ENCODE data around the gene CDYL2.
A peak's percentile ranks its signal among the peaks of the same experiment; 100 is the strongest.

The CDYL2 gene

GRCh38 chr16:80837533-80838147 is 33.2 kb upstream of the CDYL2 start:
- H3K23ac ChIP-seq (ENCODE audit: low read length) = no peak overlapping the region
- H3K4me2 ChIP-seq (ENCODE audit: low read length) = no peak overlapping the region
- H3K18ac ChIP-seq (ENCODE audit: low read length) = no peak overlapping the region
- DNase-seq = peak; percentile 73 to 77
- peaks cover 2 to 4% of the 10 kb centered on the region in 2 experiments for H3K4me1 ChIP-seq (ENCODE audit: control insufficient read depth in 1 of 2, insufficient read depth in 2 of 2, low read length in 2 of 2)
- peaks cover 1% of the 10 kb centered on the region for H3K9me3 ChIP-seq (ENCODE audit: insufficient read depth, low read depth, low read length)
- H3K14ac ChIP-seq (ENCODE audit: low read length) = no peak overlapping the region
- no peak overlapping the region for H2BK5ac ChIP-seq (ENCODE audit: low read depth, low read length, poor library complexity)
- H3K27ac ChIP-seq (ENCODE audit: low read depth, low read length) = no peak overlapping the region
- H3K4me3 ChIP-seq (ENCODE audit: low read depth, low read length) = no peak overlapping the region
- no peak overlapping the region for H3K4ac ChIP-seq (ENCODE audit: low read depth, low read length)
- H3K79me2 ChIP-seq (ENCODE audit: control insufficient read depth, insufficient read depth, low read length, poor library complexity) = no peaks in the 10 kb centered on the region
- H3K79me1 ChIP-seq (ENCODE audit: low read length) = no peaks in the 10 kb centered on the region
- no peaks in the 10 kb centered on the region for H3K36me3 ChIP-seq (ENCODE audit: control insufficient read depth in 1 of 2, insufficient read depth in 2 of 2, low read length in 2 of 2)
- no peak overlapping the region for H2AFZ ChIP-seq (ENCODE audit: insufficient read depth, low read length, poor library complexity)
- H4K91ac ChIP-seq (ENCODE audit: low read depth, low read length) = no peak overlapping the region
- H3K9ac ChIP-seq (ENCODE audit: low read length) = no peak overlapping the region
- no peak overlapping the region for H4K12ac ChIP-seq (ENCODE audit: low read depth, low read length)
- H4K8ac ChIP-seq (ENCODE audit: low read depth, low read length) = no peak overlapping the region
- no peak overlapping the region for H2AK5ac ChIP-seq (ENCODE audit: low read length)
- WGBS (ENCODE audit: extremely low coverage, insufficient coverage, insufficient read length) = no CpG with 5 or more reads among the region's 9 CpGs
- H2BK12ac ChIP-seq (ENCODE audit: low read length) = no peak overlapping the region
- no peaks in the 10 kb centered on the region for H3K27me3 ChIP-seq (ENCODE audit: insufficient read depth, low read length)
- no peak overlapping the region for H2BK120ac ChIP-seq (ENCODE audit: insufficient read depth, low read length, poor library complexity)

GRCh38 chr16:80836846-80837245 is 32.4 kb upstream of the CDYL2 start:
- no peaks in the 10 kb centered on the region for H3K79me2 ChIP-seq (ENCODE audit: control insufficient read depth, insufficient read depth, low read length, poor library complexity)
- no peaks in the 10 kb centered on the region for H3K27me3 ChIP-seq (ENCODE audit: insufficient read depth, low read length)
- H4K12ac ChIP-seq (ENCODE audit: low read depth, low read length) = no peak overlapping the region
- H2BK5ac ChIP-seq (ENCODE audit: low read depth, low read length, poor library complexity) = no peak overlapping the region
- no peak overlapping the region for H3K23ac ChIP-seq (ENCODE audit: low read length)
- H2BK120ac ChIP-seq (ENCODE audit: insufficient read depth, low read length, poor library complexity) = no peak overlapping the region
- H2BK12ac ChIP-seq (ENCODE audit: low read length) = no peak overlapping the region
- H4K8ac ChIP-seq (ENCODE audit: low read depth, low read length) = no peak overlapping the region
- H3K27ac ChIP-seq (ENCODE audit: low read depth, low read length) = no peak overlapping the region
- H3K9me3 ChIP-seq (ENCODE audit: insufficient read depth, low read depth, low read length) = no peaks in the 10 kb centered on the region
- H3K18ac ChIP-seq (ENCODE audit: low read length) = no peak overlapping the region
- no peak overlapping the region for H2AK5ac ChIP-seq (ENCODE audit: low read length)
- H3K4me3 ChIP-seq (ENCODE audit: low read depth, low read length) = no peak overlapping the region
- no peak overlapping the region for H3K4me2 ChIP-seq (ENCODE audit: low read length)
- no peak overlapping the region for H3K14ac ChIP-seq (ENCODE audit: low read length)
- no peaks in the 10 kb centered on the region for H3K79me1 ChIP-seq (ENCODE audit: low read length)
- no CpG with 5 or more reads among the region's 4 CpGs for WGBS (ENCODE audit: extremely low coverage, insufficient coverage, insufficient read length)
- DNase-seq = peak; percentile 59 to 68
- no peak overlapping the region for H2AFZ ChIP-seq (ENCODE audit: insufficient read depth, low read length, poor library complexity)
- H3K36me3 ChIP-seq (ENCODE audit: control insufficient read depth in 1 of 2, insufficient read depth in 2 of 2, low read length in 2 of 2) = no peaks in the 10 kb centered on the region
- no peak overlapping the region for H4K91ac ChIP-seq (ENCODE audit: low read depth, low read length)
- H3K4me1 ChIP-seq (ENCODE audit: control insufficient read depth in 1 of 2, insufficient read depth in 2 of 2, low read length in 2 of 2) = peaks cover 2 to 4% of the 10 kb centered on the region in 2 experiments
- no peak overlapping the region for H3K9ac ChIP-seq (ENCODE audit: low read length)
- no peak overlapping the region for H3K4ac ChIP-seq (ENCODE audit: low read depth, low read length)

- Histone ChIP-seq H3K9me3 (ENCODE audit: insufficient read depth, low read depth, low read length) (no peaks in the 10 kb centered on the region), H3K4ac (ENCODE audit: low read depth, low read length) (no peak overlapping the region), H4K91ac (ENCODE audit: low read depth, low read length) (no peak overlapping the region), H2AK5ac (ENCODE audit: low read length) (no peak overlapping the region), H4K8ac (ENCODE audit: low read depth, low read length) (no peak overlapping the region), H3K4me3 (ENCODE audit: low read depth, low read length) (no peak overlapping the region), H3K9ac (ENCODE audit: low read length) (no peak overlapping the region), H3K4me2 (ENCODE audit: low read length) (no peak overlapping the region), H3K79me1 (ENCODE audit: low read length) (no peaks in the 10 kb centered on the region), H2BK5ac (ENCODE audit: low read depth, low read length, poor library complexity) (no peak overlapping the region), H2AFZ (ENCODE audit: insufficient read depth, low read length, poor library complexity) (no peak overlapping the region), H2BK120ac (ENCODE audit: insufficient read depth, low read length, poor library complexity) (no peak overlapping the region), H3K23ac (ENCODE audit: low read length) (no peak overlapping the region), H2BK12ac (ENCODE audit: low read length) (no peak overlapping the region), H3K4me1 (ENCODE audit: control insufficient read depth in 1 of 2, insufficient read depth in 2 of 2, low read length in 2 of 2) (peaks cover 2 to 4% of the 10 kb centered on the region in 2 experiments), H3K18ac (ENCODE audit: low read length) (no peak overlapping the region), H3K27ac (ENCODE audit: low read depth, low read length) (no peak overlapping the region), H4K12ac (ENCODE audit: low read depth, low read length) (no peak overlapping the region), H3K14ac (ENCODE audit: low read length) (no peak overlapping the region), H3K79me2 (ENCODE audit: control insufficient read depth, insufficient read depth, low read length, poor library complexity) (no peaks in the 10 kb centered on the region), H3K27me3 (ENCODE audit: insufficient read depth, low read length) (no peaks in the 10 kb centered on the region), H3K36me3 (ENCODE audit: control insufficient read depth in 1 of 2, insufficient read depth in 2 of 2, low read length in 2 of 2) (no peaks in the 10 kb centered on the region)
- DNase-seq = no peak
- no CpG with 5 or more reads among the region's 5 CpGs for WGBS (ENCODE audit: extremely low coverage, insufficient coverage, insufficient read length)
Observed at GRCh38 chr16:80836202-80836601, 31.8 kb upstream of the CDYL2 start.

- no peak overlapping the region for H2BK12ac ChIP-seq (ENCODE audit: low read length)
- H3K9ac ChIP-seq (ENCODE audit: low read length) = no peak overlapping the region
- H3K23ac ChIP-seq (ENCODE audit: low read length) = no peak overlapping the region
- no peaks in the 10 kb centered on the region for H3K27me3 ChIP-seq (ENCODE audit: insufficient read depth, low read length)
- H3K4me1 ChIP-seq (ENCODE audit: control insufficient read depth in 1 of 2, insufficient read depth in 2 of 2, low read length in 2 of 2) = no peaks in the 10 kb centered on the region
- no peak overlapping the region for H4K91ac ChIP-seq (ENCODE audit: low read depth, low read length)
- no CpG with 5 or more reads among the region's 1 CpG for WGBS (ENCODE audit: extremely low coverage, insufficient coverage, insufficient read length)
- H3K79me2 ChIP-seq (ENCODE audit: control insufficient read depth, insufficient read depth, low read length, poor library complexity) = no peaks in the 10 kb centered on the region
- H3K4me3 ChIP-seq (ENCODE audit: low read depth, low read length) = no peak overlapping the region
- no peak for DNase-seq
- H2AFZ ChIP-seq (ENCODE audit: insufficient read depth, low read length, poor library complexity) = no peak overlapping the region
- H2AK5ac ChIP-seq (ENCODE audit: low read length) = no peak overlapping the region
- no peak overlapping the region for H4K8ac ChIP-seq (ENCODE audit: low read depth, low read length)
- no peak overlapping the region for H3K18ac ChIP-seq (ENCODE audit: low read length)
- no peak overlapping the region for H3K4ac ChIP-seq (ENCODE audit: low read depth, low read length)
- no peak overlapping the region for H4K12ac ChIP-seq (ENCODE audit: low read depth, low read length)
- H2BK120ac ChIP-seq (ENCODE audit: insufficient read depth, low read length, poor library complexity) = no peak overlapping the region
- H3K79me1 ChIP-seq (ENCODE audit: low read length) = no peaks in the 10 kb centered on the region
- no peak overlapping the region for H3K27ac ChIP-seq (ENCODE audit: low read depth, low read length)
- no peak overlapping the region for H3K4me2 ChIP-seq (ENCODE audit: low read length)
- H3K14ac ChIP-seq (ENCODE audit: low read length) = no peak overlapping the region
- H3K36me3 ChIP-seq (ENCODE audit: control insufficient read depth in 1 of 2, insufficient read depth in 2 of 2, low read length in 2 of 2) = no peaks in the 10 kb centered on the region
- H3K9me3 ChIP-seq (ENCODE audit: insufficient read depth, low read depth, low read length) = no peaks in the 10 kb centered on the region
- no peak overlapping the region for H2BK5ac ChIP-seq (ENCODE audit: low read depth, low read length, poor library complexity)
Observed at GRCh38 chr16:80831039-80831438, 26.6 kb upstream of the CDYL2 start.
